ENCODE results near the gene CBLB.

The CBLB gene

DNA sequence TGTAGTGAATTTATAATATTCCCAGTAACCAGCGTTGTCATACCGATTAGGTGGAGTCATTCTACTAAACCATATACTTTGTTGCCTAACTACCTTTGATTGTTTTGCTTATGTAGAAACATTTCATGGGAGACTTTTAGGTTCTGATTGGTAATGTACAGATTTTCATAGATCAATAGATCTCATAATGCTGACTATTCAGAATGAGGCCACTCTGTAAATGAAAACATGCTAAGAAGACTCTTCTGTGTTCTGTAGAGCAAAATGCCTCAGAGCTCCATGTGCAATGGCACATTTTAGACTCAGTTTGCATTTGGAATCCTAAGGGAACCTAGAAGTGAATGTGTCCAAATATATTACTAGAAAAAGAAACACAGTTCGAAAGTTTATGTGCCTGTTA is 20.0 kb downstream of the CBLB start:
- H3K36me3 ChIP-seq (ENCODE audit: control insufficient read depth, insufficient read depth, low read length), result no peaks in the 10 kb centered on the region
- H3K27me3 ChIP-seq (ENCODE audit: control insufficient read depth, insufficient read depth, low read length, poor library complexity, severe bottlenecking), result no peaks in the 10 kb centered on the region
- H3K27ac ChIP-seq (ENCODE audit: insufficient read depth, low read depth, low read length, poor library complexity, severe bottlenecking), result no peak overlapping the region
- no peak overlapping the region for H3K4me3 ChIP-seq (ENCODE audit: insufficient read depth, low read depth, low read length)
- peaks cover 7% of the 10 kb centered on the region for H3K4me1 ChIP-seq (ENCODE audit: control insufficient read depth, insufficient read depth, low read length)
- 94 to 100% methylated on average over 1 to 3 of the region's 3 CpGs for WGBS, 2 experiments
- no peaks in the 10 kb centered on the region for H3K9me3 ChIP-seq (ENCODE audit: control insufficient read depth, low read length)

DNA sequence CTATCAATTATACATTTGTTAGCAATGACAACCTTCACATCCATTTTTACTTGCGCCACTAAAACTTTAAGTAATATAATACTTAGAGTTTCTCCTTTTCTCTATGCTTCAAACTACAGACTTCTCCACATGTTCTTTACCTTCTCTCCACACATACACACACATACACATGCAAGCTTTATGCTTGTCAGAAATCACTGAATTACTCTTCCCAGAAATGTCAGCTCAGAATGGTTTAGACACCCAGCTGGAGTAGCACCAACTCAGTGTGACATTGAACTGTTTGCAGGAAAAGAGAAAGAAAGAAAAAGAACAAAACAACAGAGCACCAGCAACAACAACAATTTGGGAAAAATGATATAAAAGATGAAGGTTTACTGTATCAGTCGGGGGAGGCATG is 20.9 kb downstream of the CBLB start:
- H3K9me3 ChIP-seq (ENCODE audit: control insufficient read depth, low read length), result no peaks in the 10 kb centered on the region

DNA sequence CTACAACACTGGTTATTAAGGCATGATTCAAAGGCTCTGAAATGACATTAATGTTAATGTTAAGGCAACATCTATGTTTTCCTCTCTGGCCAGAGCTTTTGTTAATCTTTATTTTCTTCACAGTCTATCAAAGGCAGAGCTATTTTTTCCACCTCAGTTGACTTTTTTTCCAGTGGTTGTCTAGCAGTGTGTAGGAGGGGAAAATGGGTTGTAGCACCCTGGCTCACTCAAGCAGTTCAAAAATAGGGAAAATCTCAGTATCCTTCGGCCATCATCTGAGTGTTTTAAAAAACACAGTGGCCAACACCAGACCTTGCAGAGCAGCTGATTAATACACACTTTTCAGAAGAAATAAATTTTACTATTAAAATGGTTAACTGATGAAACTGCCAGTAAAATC is 21.4 kb downstream of the CBLB start:
- Histone ChIP-seq H3K4me3 (ENCODE audit: insufficient read depth, low read depth, low read length) (no peak overlapping the region), H3K36me3 (ENCODE audit: control insufficient read depth, insufficient read depth, low read length) (no peaks in the 10 kb centered on the region), H3K27me3 (ENCODE audit: control insufficient read depth, insufficient read depth, low read length, poor library complexity, severe bottlenecking) (no peaks in the 10 kb centered on the region), H3K4me1 (ENCODE audit: control insufficient read depth, insufficient read depth, low read length) (peaks cover 7% of the 10 kb centered on the region), H3K9me3 (ENCODE audit: control insufficient read depth, low read length) (no peaks in the 10 kb centered on the region), H3K27ac (ENCODE audit: insufficient read depth, low read depth, low read length, poor library complexity, severe bottlenecking) (no peak overlapping the region)
- 91% methylated on average over 1 of the region's 1 CpG; no CpG with 5 or more reads in 1 of the 2 experiments for WGBS, 2 experiments

More for the DNA sequence above, 20.9 kb downstream of the CBLB start:
- Histone ChIP-seq H3K27me3 (ENCODE audit: control insufficient read depth, insufficient read depth, low read length, poor library complexity, severe bottlenecking) (no peaks in the 10 kb centered on the region), H3K36me3 (ENCODE audit: control insufficient read depth, insufficient read depth, low read length) (no peaks in the 10 kb centered on the region), H3K27ac (ENCODE audit: insufficient read depth, low read depth, low read length, poor library complexity, severe bottlenecking) (no peak overlapping the region), H3K4me3 (ENCODE audit: insufficient read depth, low read depth, low read length) (no peak overlapping the region), H3K4me1 (ENCODE audit: control insufficient read depth, insufficient read depth, low read length) (peaks cover 7% of the 10 kb centered on the region)
- WGBS, 2 experiments, result 98 to 100% methylated on average over 2 of the region's 2 CpGs

DNA sequence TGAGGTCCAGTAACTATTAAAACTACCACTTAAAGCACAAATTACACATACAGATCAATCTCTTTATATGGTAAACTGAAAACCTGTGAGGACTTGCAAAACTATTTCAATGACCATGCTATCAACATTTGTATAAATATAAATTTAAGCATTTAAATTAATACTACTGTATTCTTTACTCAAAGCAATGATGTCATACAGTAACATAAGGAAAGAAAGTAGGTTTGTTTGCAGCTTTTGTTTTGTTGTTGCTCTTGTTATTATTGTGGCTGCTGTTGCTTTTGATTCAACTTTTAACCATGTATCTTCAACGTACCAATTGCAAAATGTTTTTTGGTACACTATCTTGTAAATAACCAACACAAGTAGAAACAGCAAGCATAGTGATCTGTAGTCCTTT is 22.0 kb downstream of the CBLB start:
- H3K27me3 ChIP-seq (ENCODE audit: control insufficient read depth, insufficient read depth, low read length, poor library complexity, severe bottlenecking), result no peaks in the 10 kb centered on the region
- 100% methylated on average over 1 of the region's 1 CpG; no CpG with 5 or more reads in 1 of the 2 experiments for WGBS, 2 experiments
- H3K36me3 ChIP-seq (ENCODE audit: control insufficient read depth, insufficient read depth, low read length), result no peaks in the 10 kb centered on the region
- no peak overlapping the region for H3K27ac ChIP-seq (ENCODE audit: insufficient read depth, low read depth, low read length, poor library complexity, severe bottlenecking)
- H3K4me3 ChIP-seq (ENCODE audit: insufficient read depth, low read depth, low read length), result no peak overlapping the region
- H3K9me3 ChIP-seq (ENCODE audit: control insufficient read depth, low read length), result no peaks in the 10 kb centered on the region
- H3K4me1 ChIP-seq (ENCODE audit: control insufficient read depth, insufficient read depth, low read length), result peaks cover 7% of the 10 kb centered on the region

DNA sequence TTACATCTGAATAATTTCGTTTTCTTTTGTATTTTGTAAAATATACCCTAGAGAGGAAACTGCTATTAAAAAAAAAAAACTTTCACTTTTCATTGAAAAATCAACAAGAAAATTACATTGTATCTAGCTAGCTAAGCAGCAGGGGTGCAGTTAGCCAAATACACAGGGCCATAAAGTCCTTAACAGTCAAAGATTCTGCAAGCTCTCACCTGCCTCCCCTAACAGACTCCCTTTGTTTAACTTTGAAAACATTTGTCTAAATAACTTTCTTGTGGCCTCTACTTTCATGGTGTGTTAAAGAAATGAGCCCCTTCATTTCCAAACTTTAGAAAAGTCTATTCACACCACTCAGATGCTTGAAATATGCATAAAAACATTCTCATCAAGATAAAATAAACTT is 23.3 kb downstream of the CBLB start:
- Histone ChIP-seq H3K27me3 (ENCODE audit: control insufficient read depth, insufficient read depth, low read length, poor library complexity, severe bottlenecking) (no peaks in the 10 kb centered on the region), H3K27ac (ENCODE audit: insufficient read depth, low read depth, low read length, poor library complexity, severe bottlenecking) (no peak overlapping the region), H3K9me3 (ENCODE audit: control insufficient read depth, low read length) (no peaks in the 10 kb centered on the region), H3K4me1 (ENCODE audit: control insufficient read depth, insufficient read depth, low read length) (peaks cover 7% of the 10 kb centered on the region), H3K4me3 (ENCODE audit: insufficient read depth, low read depth, low read length) (no peak overlapping the region), H3K36me3 (ENCODE audit: control insufficient read depth, insufficient read depth, low read length) (no peaks in the 10 kb centered on the region)
- no CpG with 5 or more reads among the region's 1 CpG for WGBS, 2 experiments

DNA sequence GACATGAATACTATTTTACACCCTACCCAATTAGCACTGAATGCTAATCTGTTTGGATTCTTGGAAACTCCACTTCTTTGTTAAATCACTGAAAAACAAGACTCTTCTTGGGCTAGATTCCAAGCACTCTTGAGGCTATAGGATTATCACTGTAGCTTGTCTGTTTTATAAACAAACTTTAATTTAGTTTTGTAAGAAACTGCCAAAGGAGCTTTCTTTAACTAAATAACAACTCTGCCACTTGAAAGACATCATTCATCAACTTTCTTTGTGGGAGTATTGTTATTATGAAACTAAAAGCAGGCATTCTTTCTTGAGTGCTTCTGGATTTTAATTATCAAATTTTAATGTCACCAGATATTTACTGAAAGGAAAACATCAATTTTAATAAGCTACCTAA is 24.1 kb downstream of the CBLB start:
- H3K4me3 ChIP-seq (ENCODE audit: insufficient read depth, low read depth, low read length), result no peak overlapping the region
- H3K27ac ChIP-seq (ENCODE audit: insufficient read depth, low read depth, low read length, poor library complexity, severe bottlenecking), result no peak overlapping the region
- H3K27me3 ChIP-seq (ENCODE audit: control insufficient read depth, insufficient read depth, low read length, poor library complexity, severe bottlenecking), result no peaks in the 10 kb centered on the region
- peaks cover 7% of the 10 kb centered on the region for H3K4me1 ChIP-seq (ENCODE audit: control insufficient read depth, insufficient read depth, low read length)
- H3K9me3 ChIP-seq (ENCODE audit: control insufficient read depth, low read length), result no peaks in the 10 kb centered on the region
- no peaks in the 10 kb centered on the region for H3K36me3 ChIP-seq (ENCODE audit: control insufficient read depth, insufficient read depth, low read length)

DNA sequence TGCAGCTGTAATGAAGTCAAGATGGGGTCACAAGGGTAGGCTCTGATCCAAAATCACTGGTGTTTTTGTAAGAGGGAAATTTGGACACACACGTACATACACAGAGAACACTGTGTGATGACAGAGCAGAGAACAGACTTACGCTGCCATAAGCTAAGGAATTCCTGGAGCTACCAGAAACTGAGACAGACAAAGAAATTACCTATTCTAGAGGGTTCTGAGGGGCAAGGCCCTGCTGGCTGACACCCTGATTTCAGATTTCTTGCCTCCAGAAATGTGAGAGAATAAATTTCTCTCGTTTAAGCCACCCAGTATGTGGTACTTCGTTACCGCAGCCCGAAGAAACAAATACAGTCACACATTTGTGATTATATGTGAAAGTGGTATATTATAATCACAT is 24.8 kb downstream of the CBLB start:
- WGBS, 2 experiments, result 88 to 92% methylated on average over 4 to 5 of the region's 6 CpGs
- H3K27ac ChIP-seq (ENCODE audit: insufficient read depth, low read depth, low read length, poor library complexity, severe bottlenecking), result no peak overlapping the region
- no peaks in the 10 kb centered on the region for H3K36me3 ChIP-seq (ENCODE audit: control insufficient read depth, insufficient read depth, low read length)
- H3K4me1 ChIP-seq (ENCODE audit: control insufficient read depth, insufficient read depth, low read length), result peaks cover 7% of the 10 kb centered on the region
- no peak overlapping the region for H3K4me3 ChIP-seq (ENCODE audit: insufficient read depth, low read depth, low read length)
- no peaks in the 10 kb centered on the region for H3K9me3 ChIP-seq (ENCODE audit: control insufficient read depth, low read length)
- no peaks in the 10 kb centered on the region for H3K27me3 ChIP-seq (ENCODE audit: control insufficient read depth, insufficient read depth, low read length, poor library complexity, severe bottlenecking)

DNA sequence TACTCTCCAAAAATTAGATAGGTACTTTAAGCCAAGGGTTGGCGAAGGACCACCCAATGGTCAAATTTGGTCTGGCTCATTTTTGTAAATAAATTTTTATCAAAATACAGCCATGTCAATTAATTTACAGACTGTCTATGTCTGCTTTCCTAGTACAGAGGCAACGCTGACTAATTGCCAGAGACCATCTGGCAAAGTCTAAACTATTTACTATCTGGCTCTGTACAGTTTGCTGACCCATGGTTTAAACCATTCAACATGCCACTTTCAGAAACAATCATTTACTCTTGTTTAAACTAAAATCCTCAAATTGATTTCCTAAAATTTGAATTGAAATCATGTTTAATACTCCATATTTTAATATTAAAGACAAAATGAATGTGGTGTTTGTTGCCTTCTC is 25.9 kb downstream of the CBLB start:
- Histone ChIP-seq H3K27me3 (ENCODE audit: control insufficient read depth, insufficient read depth, low read length, poor library complexity, severe bottlenecking) (no peaks in the 10 kb centered on the region), H3K36me3 (ENCODE audit: control insufficient read depth, insufficient read depth, low read length) (no peaks in the 10 kb centered on the region), H3K4me3 (ENCODE audit: insufficient read depth, low read depth, low read length) (no peak overlapping the region), H3K27ac (ENCODE audit: insufficient read depth, low read depth, low read length, poor library complexity, severe bottlenecking) (no peak overlapping the region), H3K4me1 (ENCODE audit: control insufficient read depth, insufficient read depth, low read length) (peaks cover 7% of the 10 kb centered on the region), H3K9me3 (ENCODE audit: control insufficient read depth, low read length) (no peaks in the 10 kb centered on the region)
- 87 to 95% methylated on average over 2 of the region's 2 CpGs for WGBS, 2 experiments

DNA sequence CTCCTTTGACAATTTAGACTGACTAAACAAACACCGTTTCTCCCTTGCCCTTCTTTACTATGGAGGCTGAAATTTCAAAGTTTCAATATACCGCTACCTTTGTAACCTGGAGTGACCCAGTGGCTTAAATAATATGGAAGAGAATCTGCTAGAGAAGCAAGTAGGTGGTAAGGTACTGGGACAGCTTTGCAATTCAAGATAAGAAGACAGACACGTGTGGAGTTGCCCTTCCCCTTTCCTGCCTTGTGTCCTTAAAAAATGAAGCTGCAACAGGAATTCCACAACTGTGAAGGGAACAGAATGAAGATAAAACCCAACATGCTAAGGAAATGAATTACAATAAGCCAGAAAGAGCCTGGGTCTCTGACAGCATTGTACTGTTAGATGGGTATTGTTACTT is 26.4 kb downstream of the CBLB start:
- WGBS, 2 experiments, result 80 to 83% methylated on average over 3 of the region's 3 CpGs
- peaks cover 7% of the 10 kb centered on the region for H3K4me1 ChIP-seq (ENCODE audit: control insufficient read depth, insufficient read depth, low read length)
- no peak overlapping the region for H3K4me3 ChIP-seq (ENCODE audit: insufficient read depth, low read depth, low read length)
- no peaks in the 10 kb centered on the region for H3K9me3 ChIP-seq (ENCODE audit: control insufficient read depth, low read length)
- no peak overlapping the region for H3K27ac ChIP-seq (ENCODE audit: insufficient read depth, low read depth, low read length, poor library complexity, severe bottlenecking)
- no peaks in the 10 kb centered on the region for H3K36me3 ChIP-seq (ENCODE audit: control insufficient read depth, insufficient read depth, low read length)
- H3K27me3 ChIP-seq (ENCODE audit: control insufficient read depth, insufficient read depth, low read length, poor library complexity, severe bottlenecking), result no peaks in the 10 kb centered on the region

DNA sequence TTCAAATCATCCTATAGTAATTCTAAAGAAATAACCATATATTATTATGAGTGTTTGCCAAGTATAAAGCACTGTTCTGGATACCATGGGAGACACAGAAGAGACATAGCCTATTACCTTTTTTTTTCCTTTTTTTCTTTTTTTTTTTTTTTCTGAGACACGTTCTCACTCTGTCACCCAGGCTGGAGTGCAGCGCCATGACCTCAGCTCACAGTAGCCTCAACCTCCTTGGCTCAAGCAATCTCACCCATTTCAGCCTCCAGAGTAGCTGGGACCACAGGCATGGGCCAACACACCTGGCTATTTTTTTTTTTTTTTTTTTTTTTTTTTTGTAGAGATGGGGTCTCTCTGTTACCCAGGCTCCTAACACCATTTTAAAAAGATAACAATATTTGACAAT is 30.9 kb downstream of the CBLB start:
- H3K36me3 ChIP-seq (ENCODE audit: control insufficient read depth, insufficient read depth, low read length), result no peaks in the 10 kb centered on the region
- no peaks in the 10 kb centered on the region for H3K9me3 ChIP-seq (ENCODE audit: control insufficient read depth, low read length)
- no peaks in the 10 kb centered on the region for H3K27me3 ChIP-seq (ENCODE audit: control insufficient read depth, insufficient read depth, low read length, poor library complexity, severe bottlenecking)
- WGBS, 2 experiments, result 80 to 98% methylated on average over 2 of the region's 2 CpGs
- H3K4me3 ChIP-seq (ENCODE audit: insufficient read depth, low read depth, low read length), result no peak overlapping the region
- no peak overlapping the region for H3K27ac ChIP-seq (ENCODE audit: insufficient read depth, low read depth, low read length, poor library complexity, severe bottlenecking)
- no peaks in the 10 kb centered on the region for H3K4me1 ChIP-seq (ENCODE audit: control insufficient read depth, insufficient read depth, low read length)

DNA sequence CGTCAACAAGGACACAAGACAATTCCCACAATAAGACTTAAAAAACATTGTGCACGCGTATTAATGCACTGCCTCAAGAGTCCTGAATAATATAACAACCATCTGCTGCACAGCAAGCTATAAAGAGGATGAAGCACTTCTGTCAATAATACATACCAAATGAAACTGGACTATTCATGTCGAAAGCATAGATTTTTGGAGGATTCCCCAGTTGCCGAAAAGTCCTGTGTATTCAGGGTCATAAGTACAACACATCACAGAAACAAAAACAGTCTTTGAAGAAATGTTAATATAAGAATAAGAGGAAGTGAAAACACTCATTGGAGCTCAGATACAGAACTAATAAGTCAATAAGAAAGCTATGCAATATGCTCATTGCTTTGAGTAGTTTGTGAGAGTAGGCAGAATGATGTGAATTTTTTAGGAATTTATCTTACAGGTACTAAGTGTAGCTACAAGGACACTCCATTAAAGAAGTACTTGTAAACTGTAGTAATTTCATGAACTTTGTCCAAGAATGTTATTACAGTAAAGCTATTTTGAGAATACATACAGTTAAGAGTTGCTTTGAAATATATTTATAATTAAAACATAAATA is 31.6 kb downstream of the CBLB start:
- H3K36me3 ChIP-seq (ENCODE audit: control insufficient read depth, insufficient read depth, low read length), result no peaks in the 10 kb centered on the region
- no peaks in the 10 kb centered on the region for H3K9me3 ChIP-seq (ENCODE audit: control insufficient read depth, low read length)
- H3K4me3 ChIP-seq (ENCODE audit: insufficient read depth, low read depth, low read length), result no peak overlapping the region
- WGBS, 2 experiments, result 96 to 97% methylated on average over 5 of the region's 5 CpGs
- no peaks in the 10 kb centered on the region for H3K27me3 ChIP-seq (ENCODE audit: control insufficient read depth, insufficient read depth, low read length, poor library complexity, severe bottlenecking)
- no peaks in the 10 kb centered on the region for H3K4me1 ChIP-seq (ENCODE audit: control insufficient read depth, insufficient read depth, low read length)
- H3K27ac ChIP-seq (ENCODE audit: insufficient read depth, low read depth, low read length, poor library complexity, severe bottlenecking), result no peak overlapping the region
